Nephron (organoid): ENCODE results near the gene TESPA1.

ENCODE experiments used
- H3K27ac Mint-ChIP-seq, 3 experiments: 2 replicates each; pipeline ENCODE4 v1.8.0; 2020; ENCODE audit warnings: mixed read lengths in 3 of 3, mild to moderate bottlenecking in 2 of 3, moderate library complexity in 1 of 3
- H3K27me3 Mint-ChIP-seq: 2 replicates; pipeline ENCODE4 v1.8.0; 2021; ENCODE audit warnings: low read depth, mild to moderate bottlenecking, moderate library complexity, mixed read lengths
- H3K36me3 Mint-ChIP-seq: 2 replicates; pipeline ENCODE4 v1.8.0; 2020; ENCODE audit warnings: low read depth, mixed read lengths
- H3K4me1 Mint-ChIP-seq: 2 replicates; pipeline ENCODE4 v1.8.0; 2020; ENCODE audit warnings: mixed read lengths
- H3K4me3 Mint-ChIP-seq, 3 experiments: 2 replicates each; pipeline ENCODE4 v1.8.0; 2020; ENCODE audit warnings: mild to moderate bottlenecking in 3 of 3, mixed read lengths in 3 of 3, moderate library complexity in 2 of 3
- H3K9me3 Mint-ChIP-seq: 2 replicates; pipeline ENCODE4 v1.8.0; 2020; ENCODE audit warnings: mixed read lengths
- TF ChIP-seq, protein P1 (sequence below), 3 experiments: fragments of 200-600 bp; sonication (generic); IDR thresholded peaks; one replicate each; pipeline ENCODE4 v1.5.0; 2021; ENCODE audit warnings: antibody characterized with exemption in 3 of 3; ENCODE audit not compliant: unreplicated experiment in 3 of 3

Gene TESPA1

GRCh38 chr12:54933376-54933775 is 51.2 kb downstream of the TESPA1 start:
- H3K4me3 Mint-ChIP-seq, result no peak overlapping the region
- no peaks in the 10 kb centered on the region for H3K4me1 Mint-ChIP-seq
- no peak overlapping the region for H3K27ac Mint-ChIP-seq
- peaks cover 20% of the 10 kb centered on the region for H3K9me3 Mint-ChIP-seq
- peaks cover 4% of the 10 kb centered on the region for H3K36me3 Mint-ChIP-seq
- no peaks in the 10 kb centered on the region for H3K27me3 Mint-ChIP-seq
- TF ChIP-seq, protein P1, sequence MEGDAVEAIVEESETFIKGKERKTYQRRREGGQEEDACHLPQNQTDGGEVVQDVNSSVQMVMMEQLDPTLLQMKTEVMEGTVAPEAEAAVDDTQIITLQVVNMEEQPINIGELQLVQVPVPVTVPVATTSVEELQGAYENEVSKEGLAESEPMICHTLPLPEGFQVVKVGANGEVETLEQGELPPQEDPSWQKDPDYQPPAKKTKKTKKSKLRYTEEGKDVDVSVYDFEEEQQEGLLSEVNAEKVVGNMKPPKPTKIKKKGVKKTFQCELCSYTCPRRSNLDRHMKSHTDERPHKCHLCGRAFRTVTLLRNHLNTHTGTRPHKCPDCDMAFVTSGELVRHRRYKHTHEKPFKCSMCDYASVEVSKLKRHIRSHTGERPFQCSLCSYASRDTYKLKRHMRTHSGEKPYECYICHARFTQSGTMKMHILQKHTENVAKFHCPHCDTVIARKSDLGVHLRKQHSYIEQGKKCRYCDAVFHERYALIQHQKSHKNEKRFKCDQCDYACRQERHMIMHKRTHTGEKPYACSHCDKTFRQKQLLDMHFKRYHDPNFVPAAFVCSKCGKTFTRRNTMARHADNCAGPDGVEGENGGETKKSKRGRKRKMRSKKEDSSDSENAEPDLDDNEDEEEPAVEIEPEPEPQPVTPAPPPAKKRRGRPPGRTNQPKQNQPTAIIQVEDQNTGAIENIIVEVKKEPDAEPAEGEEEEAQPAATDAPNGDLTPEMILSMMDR (IDR thresholded peaks at IDR 0.05; ENCODE audit: unreplicated experiment in 3 of 3), result no peak

GRCh38 chr12:54932691-54933090 is 51.9 kb downstream of the TESPA1 start:
- Mint-ChIP-seq H3K27ac (no peak overlapping the region), H3K9me3 (peaks cover 20% of the 10 kb centered on the region), H3K4me3 (no peak overlapping the region), H3K36me3 (peaks cover 4% of the 10 kb centered on the region), H3K4me1 (no peaks in the 10 kb centered on the region), H3K27me3 (no peaks in the 10 kb centered on the region)
- TF ChIP-seq, protein P1 (IDR thresholded peaks at IDR 0.05; ENCODE audit: unreplicated experiment in 3 of 3), result no peak

DNA sequence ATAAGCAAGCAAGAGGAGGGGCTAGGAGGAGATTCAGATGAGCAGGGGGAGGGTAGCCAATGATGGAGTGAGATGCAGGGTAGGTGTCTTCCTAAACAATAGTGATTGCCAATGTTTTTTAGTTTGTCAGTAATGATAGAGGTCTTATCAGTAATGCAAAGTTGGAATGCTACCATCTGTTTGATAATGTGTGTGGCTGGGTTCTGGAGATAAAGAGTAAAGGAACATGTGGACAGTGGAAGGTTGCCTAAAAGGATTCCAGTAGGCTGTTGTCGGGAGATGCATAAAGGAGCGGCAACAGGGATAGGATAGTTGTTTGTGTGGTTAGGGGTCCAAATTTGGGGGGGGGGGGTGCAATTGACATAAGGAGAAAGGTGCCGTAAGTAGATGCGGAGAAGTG is 52.5 kb downstream of the TESPA1 start:
- no peak overlapping the region for H3K27ac Mint-ChIP-seq
- TF ChIP-seq, protein P1 (IDR thresholded peaks at IDR 0.05; ENCODE audit: unreplicated experiment in 3 of 3), result no peak
- no peak overlapping the region for H3K4me3 Mint-ChIP-seq
- no peaks in the 10 kb centered on the region for H3K27me3 Mint-ChIP-seq
- peaks cover 20% of the 10 kb centered on the region for H3K9me3 Mint-ChIP-seq
- H3K36me3 Mint-ChIP-seq, result peaks cover 4% of the 10 kb centered on the region
- no peaks in the 10 kb centered on the region for H3K4me1 Mint-ChIP-seq

DNA sequence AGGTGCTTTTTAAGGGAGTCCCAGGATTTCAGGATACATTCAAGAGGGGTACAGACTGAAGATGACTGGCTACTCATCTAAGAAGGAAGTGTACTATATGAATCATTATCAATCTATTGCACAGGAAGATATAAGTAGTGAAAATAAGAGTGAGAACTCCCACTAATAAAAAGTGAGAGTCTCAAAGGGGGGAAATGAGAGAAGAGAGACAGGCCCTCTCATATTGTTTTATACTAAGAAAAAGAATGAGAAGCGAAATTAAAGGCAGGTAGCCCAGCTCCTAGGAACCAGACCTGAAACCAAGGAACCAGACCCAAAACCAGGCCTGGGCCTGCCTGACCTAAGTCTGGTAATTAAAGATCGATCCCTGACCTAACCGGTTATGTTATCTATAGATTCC is 54.6 kb downstream of the TESPA1 start:
- peaks cover 4% of the 10 kb centered on the region for H3K36me3 Mint-ChIP-seq
- peaks cover 20% of the 10 kb centered on the region for H3K9me3 Mint-ChIP-seq
- H3K27me3 Mint-ChIP-seq, result no peaks in the 10 kb centered on the region
- H3K4me3 Mint-ChIP-seq, result no peak overlapping the region
- H3K27ac Mint-ChIP-seq, result no peak overlapping the region
- TF ChIP-seq, protein P1 (IDR thresholded peaks at IDR 0.05; ENCODE audit: unreplicated experiment in 3 of 3), result no peak
- H3K4me1 Mint-ChIP-seq, result no peaks in the 10 kb centered on the region

GRCh38 chr12:54926246-54926645 is 58.3 kb downstream of the TESPA1 start:
- TF ChIP-seq, protein P1 (IDR thresholded peaks at IDR 0.05; ENCODE audit: unreplicated experiment in 3 of 3), result no peak
- Mint-ChIP-seq H3K36me3 (peaks cover 4% of the 10 kb centered on the region), H3K4me1 (no peaks in the 10 kb centered on the region), H3K4me3 (no peak overlapping the region), H3K27me3 (no peaks in the 10 kb centered on the region), H3K9me3 (peaks cover 20% of the 10 kb centered on the region), H3K27ac (no peak overlapping the region)

GRCh38 chr12:54924972-54925707 is 59.4 kb downstream of the TESPA1 start:
- no peaks in the 10 kb centered on the region for H3K27me3 Mint-ChIP-seq
- H3K27ac Mint-ChIP-seq, result no peak overlapping the region
- no peak overlapping the region for H3K4me3 Mint-ChIP-seq
- H3K9me3 Mint-ChIP-seq, result peaks cover 12% of the 10 kb centered on the region
- TF ChIP-seq, protein P1 (IDR thresholded peaks at IDR 0.05; ENCODE audit: unreplicated experiment in 3 of 3), result no peak
- H3K4me1 Mint-ChIP-seq, result no peaks in the 10 kb centered on the region
- H3K36me3 Mint-ChIP-seq, result peaks cover 4% of the 10 kb centered on the region
